Urinary bladder (tissue), 4 donors: ENCODE measurements around the gene CHTF18. TPM values are rescaled to one million over a fixed set of nuclear protein-coding genes. Genes with fewer than 3 reads are reported as not detected.

ENCODE experiments used
- DNase-seq: peaks from one replicate; pipeline ENCODE4 v3.0.0-alpha.2; 2015; ENCODE audit errors: extremely low spot score
- H3K27ac ChIP-seq: one replicate; pipeline ENCODE4 v1.5.1; 2013; ENCODE audit warnings: low read depth, mild to moderate bottlenecking, moderate library complexity
- H3K36me3 ChIP-seq: one replicate; pipeline ENCODE4 v1.6.1; 2013; ENCODE audit warnings: mild to moderate bottlenecking, moderate library complexity; ENCODE audit not compliant: insufficient read depth
- H3K4me1 ChIP-seq: one replicate; pipeline ENCODE4 v1.6.1; 2013; ENCODE audit warnings: mild to moderate bottlenecking, moderate library complexity; ENCODE audit not compliant: insufficient read depth
- H3K4me3 ChIP-seq: one replicate; pipeline ENCODE4 v1.5.1; 2013; ENCODE audit warnings: low read depth, low read length
- WGBS: extraction: QIAGEN DNeasy Blood & Tissue Kit; methylation state at CpG from one replicate; pipeline ENCODE4 v1.1.7; 2013; 5-methylcytosine and 5-hydroxymethylcytosine counted together
- polyA plus RNA-seq: library from polyadenylated mRNA; stranded (reverse); fragments of 200-250 nt; gene quantifications from one replicate; pipeline ENCODE4 v1.2.3, GENCODE V29; 2013
- small RNA-seq: library from RNA; depleted of rRNA; stranded (forward); fragments of <200 nt; gene quantifications from one replicate; pipeline ENCODE3, GENCODE V24; 2014
- total RNA-seq: library from RNA; depleted of rRNA; stranded (reverse); fragments of >200 nt; gene quantifications from one replicate; pipeline ENCODE4 v1.2.3, GENCODE V29; 2014
- donor health status: healthy with polysubstance abuse.
- donor health status: healthy.

Gene CHTF18
- total and polyA plus RNA-seq, 2 donors, result 8.6 to 16.7 TPM

- no peak for DNase-seq
- 91% methylated on average over 48 of the region's 48 CpGs for WGBS
- no peak overlapping the region for H3K4me3 ChIP-seq
- no peak overlapping the region for H3K27ac ChIP-seq
- H3K4me1 ChIP-seq, result no peaks in the 10 kb centered on the region
- no peaks in the 10 kb centered on the region for H3K36me3 ChIP-seq
Measured at GRCh38 chr16:844638-845350, 56.4 kb downstream of the CHTF18 start.

GRCh38 chr16:845351-845745 is 56.9 kb downstream of the CHTF18 start:
- 63% methylated on average over 26 of the region's 26 CpGs for WGBS
- no peaks in the 10 kb centered on the region for H3K36me3 ChIP-seq
- H3K27ac ChIP-seq, result no peak overlapping the region
- DNase-seq, result no peak
- no peak overlapping the region for H3K4me3 ChIP-seq
- H3K4me1 ChIP-seq, result no peaks in the 10 kb centered on the region

- no peak for DNase-seq
- Histone ChIP-seq H3K36me3 (no peaks in the 10 kb centered on the region), H3K4me3 (no peak overlapping the region), H3K4me1 (no peaks in the 10 kb centered on the region), H3K27ac (no peak overlapping the region)
- 91% methylated on average over 10 of the region's 10 CpGs for WGBS
Measured at GRCh38 chr16:847151-847550, 58.7 kb downstream of the CHTF18 start.

Small RNAs within 50 kb of the gene (small RNA-seq; reads per million reads assigned to genes)
- not detected for gene MIR662

Other genes starting within 250 kb of the CHTF18 start
- not detected for gene PRR35, start 228.2 kb upstream of the CHTF18 start, total RNA-seq
- not detected for gene PRR35, start 228.2 kb upstream of the CHTF18 start, polyA plus RNA-seq
- gene NHLRC4, start 221.6 kb upstream of the CHTF18 start, total RNA-seq, result 1.0 TPM
- 1.8 TPM for gene NHLRC4, start 221.6 kb upstream of the CHTF18 start, polyA plus RNA-seq
- 11.8 TPM for gene PIGQ, start 218.7 kb upstream of the CHTF18 start, total RNA-seq
- gene PIGQ, start 218.7 kb upstream of the CHTF18 start, polyA plus RNA-seq, result 39.0 TPM
- gene RAB40C, start 198.6 kb upstream of the CHTF18 start, total RNA-seq, result 6.9 TPM
- 30.9 TPM for gene RAB40C, start 198.6 kb upstream of the CHTF18 start, polyA plus RNA-seq
- gene WFIKKN1, start 157.6 kb upstream of the CHTF18 start, total RNA-seq, result 0.37 TPM
- 0.30 TPM for gene WFIKKN1, start 157.6 kb upstream of the CHTF18 start, polyA plus RNA-seq
- 26.7 TPM for gene METTL26, start 152.3 kb upstream of the CHTF18 start, total RNA-seq
- gene METTL26, start 152.3 kb upstream of the CHTF18 start, polyA plus RNA-seq, result 135 TPM
- gene MCRIP2, start 146.8 kb upstream of the CHTF18 start, total RNA-seq, result 5.1 TPM
- 42.6 TPM for gene MCRIP2, start 146.8 kb upstream of the CHTF18 start, polyA plus RNA-seq
- gene WDR90, start 139.3 kb upstream of the CHTF18 start, total RNA-seq, result 15.8 TPM
- gene WDR90, start 139.3 kb upstream of the CHTF18 start, polyA plus RNA-seq, result 21.9 TPM
- 26.0 TPM for gene RHOT2, start 120.5 kb upstream of the CHTF18 start, total RNA-seq
- 103 TPM for gene RHOT2, start 120.5 kb upstream of the CHTF18 start, polyA plus RNA-seq
- gene RHBDL1, start 112.9 kb upstream of the CHTF18 start, total RNA-seq, result 0.95 TPM
- 1.3 TPM for gene RHBDL1, start 112.9 kb upstream of the CHTF18 start, polyA plus RNA-seq
- gene STUB1, start 108.2 kb upstream of the CHTF18 start, total RNA-seq, result 29.4 TPM
- gene STUB1, start 108.2 kb upstream of the CHTF18 start, polyA plus RNA-seq, result 132 TPM
- 28.3 TPM for gene JMJD8, start 104.3 kb upstream of the CHTF18 start, total RNA-seq
- 91.4 TPM for gene JMJD8, start 104.3 kb upstream of the CHTF18 start, polyA plus RNA-seq
- gene WDR24, start 98.2 kb upstream of the CHTF18 start, total RNA-seq, result 2.7 TPM
- gene WDR24, start 98.2 kb upstream of the CHTF18 start, polyA plus RNA-seq, result 12.9 TPM
- 0.26 TPM for gene FBXL16, start 82.8 kb upstream of the CHTF18 start, total RNA-seq
- 0.68 TPM for gene FBXL16, start 82.8 kb upstream of the CHTF18 start, polyA plus RNA-seq
- 14.5 TPM for gene METRN, start 73.5 kb upstream of the CHTF18 start, total RNA-seq
- 42.9 TPM for gene METRN, start 73.5 kb upstream of the CHTF18 start, polyA plus RNA-seq
- gene ANTKMT, start 67.5 kb upstream of the CHTF18 start, total RNA-seq, result 7.9 TPM
- 29.3 TPM for gene ANTKMT, start 67.5 kb upstream of the CHTF18 start, polyA plus RNA-seq
- 0.74 TPM for gene CCDC78, start 62.2 kb upstream of the CHTF18 start, total RNA-seq
- 0.49 TPM for gene CCDC78, start 62.2 kb upstream of the CHTF18 start, polyA plus RNA-seq
- gene HAGHL, start 61.5 kb upstream of the CHTF18 start, total RNA-seq, result 1.1 TPM
- gene HAGHL, start 61.5 kb upstream of the CHTF18 start, polyA plus RNA-seq, result 3.5 TPM
- 33.4 TPM for gene CIAO3, start 47.6 kb upstream of the CHTF18 start, total RNA-seq
- 26.6 TPM for gene CIAO3, start 47.6 kb upstream of the CHTF18 start, polyA plus RNA-seq
- gene MSLN, start 27.9 kb upstream of the CHTF18 start, total RNA-seq, result 0.74 TPM
- gene MSLN, start 27.9 kb upstream of the CHTF18 start, polyA plus RNA-seq, result 0.41 TPM
- 8.1 TPM for gene RPUSD1, start 239 bp upstream of the CHTF18 start, total RNA-seq
- gene RPUSD1, start 239 bp upstream of the CHTF18 start, polyA plus RNA-seq, result 21.6 TPM
- gene GNG13, start 12.1 kb downstream of the CHTF18 start, total RNA-seq, result not detected
- not detected for gene GNG13, start 12.1 kb downstream of the CHTF18 start, polyA plus RNA-seq
- gene LMF1, start 182.4 kb downstream of the CHTF18 start, total RNA-seq, result 9.8 TPM
- 16.8 TPM for gene LMF1, start 182.4 kb downstream of the CHTF18 start, polyA plus RNA-seq
- gene SOX8, start 193.2 kb downstream of the CHTF18 start, total RNA-seq, result 12.4 TPM
- 2.7 TPM for gene SOX8, start 193.2 kb downstream of the CHTF18 start, polyA plus RNA-seq